Measurements from ENCODE around the gene RSPO3. TPM values are rescaled to one million over a fixed set of nuclear protein-coding genes. Genes with fewer than 3 reads are reported as not detected.

Gene RSPO3, protein sequence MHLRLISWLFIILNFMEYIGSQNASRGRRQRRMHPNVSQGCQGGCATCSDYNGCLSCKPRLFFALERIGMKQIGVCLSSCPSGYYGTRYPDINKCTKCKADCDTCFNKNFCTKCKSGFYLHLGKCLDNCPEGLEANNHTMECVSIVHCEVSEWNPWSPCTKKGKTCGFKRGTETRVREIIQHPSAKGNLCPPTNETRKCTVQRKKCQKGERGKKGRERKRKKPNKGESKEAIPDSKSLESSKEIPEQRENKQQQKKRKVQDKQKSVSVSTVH
- total RNA-seq = 13.6 and 14.9 TPM in 2 replicates

DNA sequence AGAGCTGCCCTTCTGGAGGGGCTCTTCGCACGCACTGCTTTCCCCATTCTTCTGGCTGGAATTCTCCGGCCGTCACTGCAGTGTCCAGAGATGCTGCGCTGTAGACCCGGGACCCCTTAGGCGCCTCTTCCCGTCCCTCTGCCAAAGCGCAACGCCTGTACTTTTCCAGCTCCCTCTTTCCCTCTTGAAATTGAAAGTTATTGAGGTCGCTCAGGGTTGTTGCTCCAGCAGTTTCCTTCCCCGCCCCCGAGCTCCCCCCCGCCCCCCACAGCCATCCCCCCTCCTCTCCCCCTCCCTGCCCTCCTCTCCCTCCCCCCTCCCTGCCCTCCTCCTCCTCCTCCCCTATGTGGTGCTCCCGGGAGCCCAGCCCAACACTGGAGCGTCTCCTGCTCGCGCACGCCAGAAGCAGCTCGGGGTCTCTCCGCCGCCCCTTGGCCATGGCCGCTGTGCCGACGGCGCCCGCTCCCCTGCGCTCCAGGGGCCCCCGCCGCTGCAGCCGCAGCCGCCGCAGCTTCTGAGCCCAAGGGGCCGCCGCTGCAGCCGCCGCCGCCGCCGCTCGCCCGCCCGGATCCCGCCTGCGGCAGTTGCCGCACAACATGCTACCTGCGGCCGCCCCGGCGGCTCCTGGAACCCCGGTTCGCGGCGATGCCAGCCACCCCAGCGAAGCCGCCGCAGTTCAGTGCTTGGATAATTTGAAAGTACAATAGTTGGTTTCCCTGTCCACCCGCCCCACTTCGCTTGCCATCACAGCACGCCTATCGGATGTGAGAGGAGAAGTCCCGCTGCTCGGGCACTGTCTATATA lies at the start of gene RSPO3:
Gene RSPO3, plus strand, starts transcription at position 374 of the 804 bp plus-strand sequence. CDS start 522 bp downstream, outside the sequence.

Other genes starting within 250 kb of the RSPO3 start
- gene RNF146, start 148.2 kb downstream of the RSPO3 start, total RNA-seq = 54.3 and 55.5 TPM in 2 replicates
- gene ECHDC1, start 224.9 kb downstream of the RSPO3 start, total RNA-seq = 51.4 and 55.0 TPM in 2 replicates

Data from hair follicle dermal papilla cell (primary cell).